Duodenal mucosa (tissue), 2 donors: ENCODE data around the gene LRRC61.
A peak's percentile ranks its signal among the peaks of the same experiment; 100 is the strongest.

Experiments
- H3K27ac ChIP-seq: one replicate; pipeline ENCODE4 v1.7.0; 2013; ENCODE audit warnings: low read depth, low read length
- H3K27me3 ChIP-seq, 2 donors: one replicate each; pipeline ENCODE4 v1.7.0; 2013; ENCODE audit warnings: low read length in 2 of 2, control low read depth in 1 of 2; ENCODE audit not compliant: insufficient read depth in 2 of 2, control insufficient read depth in 1 of 2
- H3K36me3 ChIP-seq, 2 donors: one replicate each; pipeline ENCODE4 v1.7.0; 2013; ENCODE audit warnings: low read length in 2 of 2, control low read depth in 1 of 2; ENCODE audit not compliant: insufficient read depth in 2 of 2, control insufficient read depth in 1 of 2
- H3K4me1 ChIP-seq, 2 donors: one replicate each; pipeline ENCODE4 v1.7.0; 2013; ENCODE audit warnings: low read length in 2 of 2, control low read depth in 1 of 2; ENCODE audit not compliant: insufficient read depth in 2 of 2, control insufficient read depth in 1 of 2
- H3K4me3 ChIP-seq, 2 donors: one replicate each; pipeline ENCODE4 v1.7.0; 2013; ENCODE audit warnings: low read length in 2 of 2, low read depth in 1 of 2
- H3K9ac ChIP-seq, 2 donors: one replicate each; pipeline ENCODE4 v1.7.0; 2013; ENCODE audit warnings: low read length in 2 of 2, low read depth in 1 of 2
- H3K9me3 ChIP-seq, 2 donors: one replicate each; pipeline ENCODE4 v1.7.0; 2013; ENCODE audit warnings: low read length in 2 of 2, control low read depth in 1 of 2; ENCODE audit not compliant: control insufficient read depth in 1 of 2

The LRRC61 gene

DNA sequence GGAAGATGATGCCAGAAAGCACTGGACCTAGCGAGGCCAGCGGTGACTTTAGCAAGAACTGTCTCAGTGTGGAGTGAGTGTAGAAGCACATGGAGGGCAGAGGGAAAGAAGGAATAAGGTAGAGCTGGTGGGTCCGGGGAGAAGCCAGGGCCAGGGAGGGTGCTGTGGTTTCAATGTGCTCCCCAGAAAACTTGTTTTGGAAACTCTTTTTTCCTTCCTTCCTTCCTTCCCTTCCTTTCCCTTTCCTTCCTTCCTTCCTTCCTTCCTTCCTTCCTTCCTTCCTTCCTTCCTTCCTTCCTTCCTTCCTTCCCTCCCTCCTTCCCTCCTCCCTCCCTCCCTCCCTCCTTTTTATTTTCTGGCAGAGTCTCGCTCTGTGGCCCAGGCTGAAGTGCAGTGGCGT is 23.8 kb downstream of the LRRC61 start:
- no peaks in the 10 kb centered on the region for H3K36me3 ChIP-seq
- no peak overlapping the region for H3K9ac ChIP-seq
- H3K27ac ChIP-seq: no peak overlapping the region
- no peaks in the 10 kb centered on the region for H3K4me1 ChIP-seq
- H3K27me3 ChIP-seq: no peaks in the 10 kb centered on the region
- H3K4me3 ChIP-seq: no peak overlapping the region
- H3K9me3 ChIP-seq: no peaks in the 10 kb centered on the region

GRCh38 chr7:150351587-150352194 is 28.5 kb downstream of the LRRC61 start:
- no peaks in the 10 kb centered on the region for H3K4me1 ChIP-seq
- no peaks in the 10 kb centered on the region for H3K36me3 ChIP-seq
- H3K9ac ChIP-seq: no peak overlapping the region
- no peaks in the 10 kb centered on the region for H3K9me3 ChIP-seq
- no peak overlapping the region for H3K4me3 ChIP-seq
- H3K27me3 ChIP-seq: no peaks in the 10 kb centered on the region
- H3K27ac ChIP-seq: no peak overlapping the region

GRCh38 chr7:150355666-150356059 is 32.5 kb downstream of the LRRC61 start:
- no peak overlapping the region for H3K27ac ChIP-seq
- no peaks in the 10 kb centered on the region for H3K36me3 ChIP-seq
- peaks cover 9% of the 10 kb centered on the region in 2 donors for H3K4me1 ChIP-seq
- no peaks in the 10 kb centered on the region for H3K9me3 ChIP-seq
- H3K4me3 ChIP-seq: no peak overlapping the region
- H3K27me3 ChIP-seq: no peaks in the 10 kb centered on the region
- H3K9ac ChIP-seq: no peak overlapping the region

- Histone ChIP-seq H3K4me3 (no peak overlapping the region), H3K27me3 (no peaks in the 10 kb centered on the region), H3K36me3 (no peaks in the 10 kb centered on the region), H3K27ac (no peak overlapping the region), H3K9me3 (no peaks in the 10 kb centered on the region), H3K9ac (no peak overlapping the region), H3K4me1 (peaks cover 9% of the 10 kb centered on the region in 2 donors)
Measured at GRCh38 chr7:150356265-150356897, 33.2 kb downstream of the LRRC61 start.

GRCh38 chr7:150357270-150357669 is 34.1 kb downstream of the LRRC61 start:
- H3K4me3 ChIP-seq: peak overlapping the region in 1 of 2 donors; percentile 11
- peaks cover 9% of the 10 kb centered on the region in 2 donors for H3K4me1 ChIP-seq
- H3K27me3 ChIP-seq: no peaks in the 10 kb centered on the region
- no peaks in the 10 kb centered on the region for H3K9me3 ChIP-seq
- H3K27ac ChIP-seq: no peak overlapping the region
- H3K9ac ChIP-seq: no peak overlapping the region
- H3K36me3 ChIP-seq: no peaks in the 10 kb centered on the region

DNA sequence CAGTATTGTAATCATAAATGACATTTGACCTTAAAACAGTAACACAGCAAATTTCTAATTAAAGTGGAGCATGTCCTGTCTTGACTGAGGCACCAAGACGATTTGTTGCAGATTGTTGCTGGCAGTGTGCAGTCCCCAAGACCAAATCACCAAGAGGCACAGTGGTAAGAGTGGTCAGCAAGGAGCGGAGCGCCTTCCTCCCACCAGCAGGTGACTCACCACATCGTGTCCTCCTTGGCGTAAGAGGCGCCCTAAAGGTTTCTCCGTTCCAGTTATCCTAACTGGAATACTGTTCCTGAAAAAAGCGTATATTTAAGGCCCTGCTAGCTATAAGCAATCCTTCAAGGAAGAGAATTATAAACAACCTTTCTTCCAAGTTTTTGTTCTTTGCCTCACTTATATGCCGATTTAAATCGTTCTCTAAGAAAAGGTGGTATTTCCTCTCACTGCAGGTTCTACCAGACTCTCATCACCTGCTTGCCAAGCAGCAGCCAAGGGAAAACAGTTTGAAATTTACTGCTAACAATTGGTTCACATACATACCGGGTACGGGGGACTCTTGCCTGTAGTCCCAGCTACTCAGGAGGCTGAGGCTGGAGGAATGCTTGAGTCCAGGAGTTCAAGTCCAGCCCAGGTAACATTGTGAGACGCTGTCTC is 34.7 kb downstream of the LRRC61 start:
- Histone ChIP-seq H3K27me3 (no peaks in the 10 kb centered on the region), H3K4me1 (peaks cover 9% of the 10 kb centered on the region in 2 donors), H3K27ac (no peak overlapping the region)

GRCh38 chr7:150358433-150358832 is 35.3 kb downstream of the LRRC61 start:
- Histone ChIP-seq H3K9ac (no peak overlapping the region), H3K27me3 (no peaks in the 10 kb centered on the region), H3K4me3 (no peak overlapping the region), H3K36me3 (no peaks in the 10 kb centered on the region), H3K9me3 (no peaks in the 10 kb centered on the region), H3K27ac (no peak overlapping the region), H3K4me1 (peaks cover 9% of the 10 kb centered on the region in 2 donors)

More for the DNA sequence above, 34.7 kb downstream of the LRRC61 start:
- Histone ChIP-seq H3K4me3 (peak overlapping the region in 1 of 2 donors; percentile 11), H3K9me3 (no peaks in the 10 kb centered on the region), H3K36me3 (no peaks in the 10 kb centered on the region), H3K9ac (no peak overlapping the region)

DNA sequence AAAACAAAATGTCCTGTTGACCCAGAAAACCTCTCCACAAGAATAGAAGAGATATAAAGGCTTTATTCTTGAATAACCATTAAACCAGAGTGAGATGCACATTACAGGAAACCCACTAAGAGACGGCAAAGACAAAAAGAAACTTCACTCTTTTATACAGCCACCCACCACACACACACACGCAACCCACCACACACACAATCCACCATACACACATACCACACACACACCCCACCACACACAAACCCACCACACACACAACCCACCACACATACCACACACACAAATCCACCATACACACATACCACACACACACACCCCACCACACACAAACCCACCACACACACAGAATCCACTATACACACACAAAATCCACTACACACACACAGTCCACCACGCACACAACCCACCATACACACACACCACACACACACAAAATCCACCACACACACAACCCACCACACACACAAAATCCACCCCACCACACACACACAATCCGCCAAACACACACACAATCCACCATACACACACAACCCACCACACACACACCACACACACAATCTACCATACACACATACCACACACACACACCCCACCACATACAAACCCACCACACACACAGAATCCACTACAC is 36.0 kb downstream of the LRRC61 start:
- no peak overlapping the region for H3K4me3 ChIP-seq
- H3K27ac ChIP-seq: no peak overlapping the region
- H3K9me3 ChIP-seq: no peaks in the 10 kb centered on the region
- H3K27me3 ChIP-seq: no peaks in the 10 kb centered on the region
- H3K36me3 ChIP-seq: no peaks in the 10 kb centered on the region
- H3K9ac ChIP-seq: no peak overlapping the region
- H3K4me1 ChIP-seq: peaks cover 9 to 12% of the 10 kb centered on the region in 2 donors

- Histone ChIP-seq H3K27ac (no peak overlapping the region), H3K4me1 (peaks cover 9 to 12% of the 10 kb centered on the region in 2 donors), H3K36me3 (no peaks in the 10 kb centered on the region), H3K9me3 (no peaks in the 10 kb centered on the region), H3K4me3 (no peak overlapping the region), H3K27me3 (no peaks in the 10 kb centered on the region), H3K9ac (no peak overlapping the region)
Measured at GRCh38 chr7:150359622-150360362, 36.6 kb downstream of the LRRC61 start.
